WI38 (cell line): ENCODE measurements around the gene TMEM106A.
A peak's percentile ranks its signal among the peaks of the same experiment; 100 is the strongest.

ENCODE experiments used
- H3K4me3 ChIP-seq: 2 replicates; pipeline ENCODE4 v1.5.1; 2011; ENCODE audit warnings: low read depth, mild to moderate bottlenecking, control low read depth, low read length
- CTCF ChIP-seq: IDR thresholded peaks from 2 replicates; pipeline ENCODE4 v1.5.1; 2012; ENCODE audit warnings: low read depth, mild to moderate bottlenecking, control low read depth, low read length

The TMEM106A gene

GRCh38 chr17:43210576-43210975 is 1.1 kb upstream of the TMEM106A start:
- no peak overlapping the region for H3K4me3 ChIP-seq
- TF ChIP-seq CTCF = no peak

- peak overlapping the region; percentile 77 for H3K4me3 ChIP-seq
- no peak for TF ChIP-seq CTCF
Measured at GRCh38 chr17:43211123-43211479, 574 bp upstream of the TMEM106A start.

- TF ChIP-seq CTCF = no peak
- peak overlapping the region; percentile 77 for H3K4me3 ChIP-seq
Measured at GRCh38 chr17:43212641-43213490, 1.2 kb downstream of the TMEM106A start.

GRCh38 chr17:43213545-43213944 is 1.9 kb downstream of the TMEM106A start:
- TF ChIP-seq CTCF = no peak
- H3K4me3 ChIP-seq = no peak overlapping the region

- no peak for TF ChIP-seq CTCF
- H3K4me3 ChIP-seq = no peak overlapping the region
Measured at GRCh38 chr17:43215341-43215740, 3.7 kb downstream of the TMEM106A start.

GRCh38 chr17:43216369-43216761 is 4.7 kb downstream of the TMEM106A start:
- no peak for TF ChIP-seq CTCF
- no peak overlapping the region for H3K4me3 ChIP-seq

- TF ChIP-seq CTCF = no peak
- no peak overlapping the region for H3K4me3 ChIP-seq
Measured at GRCh38 chr17:43216762-43217613, 5.3 kb downstream of the TMEM106A start.
